DMS153 (cell line): Measurements from ENCODE around the gene C7orf57.
"Not testable (repeated sequence)": the region's sequence is repeated elsewhere in the genome, so short reads cannot be mapped to it uniquely, and the experiment has no call there.

Experiments
- DNase-seq: peaks from one replicate; lab custom pipeline; 2025; lab: John Stamatoyannopoulos, UW

Gene C7orf57

DNA sequence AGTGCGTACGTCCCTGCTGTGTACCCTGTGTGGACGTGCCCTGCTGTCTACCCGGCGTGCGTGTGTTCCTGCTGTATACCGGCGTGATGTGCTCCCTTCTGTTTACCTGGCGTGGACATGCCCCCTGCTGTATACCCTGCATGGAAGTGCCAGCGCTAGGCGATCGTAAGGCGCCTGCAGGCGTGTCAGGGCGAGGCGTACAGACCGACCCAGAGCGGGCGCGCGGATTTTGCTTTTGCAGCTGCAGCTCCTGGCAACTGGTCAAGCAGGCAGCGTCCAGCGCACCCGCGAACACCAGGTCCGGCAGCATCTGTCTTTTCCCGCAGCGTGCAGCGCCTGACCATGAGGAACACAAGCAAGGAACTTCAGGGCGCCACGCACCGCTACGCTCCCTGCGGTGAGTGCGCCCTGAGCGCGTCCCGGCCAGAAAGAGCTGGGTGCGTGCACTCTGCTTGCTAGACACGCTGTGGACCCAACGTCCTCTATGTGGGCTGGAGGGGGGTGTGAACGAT, 680 bp downstream of the C7orf57 start:
- DNase-seq: no peak

DNA sequence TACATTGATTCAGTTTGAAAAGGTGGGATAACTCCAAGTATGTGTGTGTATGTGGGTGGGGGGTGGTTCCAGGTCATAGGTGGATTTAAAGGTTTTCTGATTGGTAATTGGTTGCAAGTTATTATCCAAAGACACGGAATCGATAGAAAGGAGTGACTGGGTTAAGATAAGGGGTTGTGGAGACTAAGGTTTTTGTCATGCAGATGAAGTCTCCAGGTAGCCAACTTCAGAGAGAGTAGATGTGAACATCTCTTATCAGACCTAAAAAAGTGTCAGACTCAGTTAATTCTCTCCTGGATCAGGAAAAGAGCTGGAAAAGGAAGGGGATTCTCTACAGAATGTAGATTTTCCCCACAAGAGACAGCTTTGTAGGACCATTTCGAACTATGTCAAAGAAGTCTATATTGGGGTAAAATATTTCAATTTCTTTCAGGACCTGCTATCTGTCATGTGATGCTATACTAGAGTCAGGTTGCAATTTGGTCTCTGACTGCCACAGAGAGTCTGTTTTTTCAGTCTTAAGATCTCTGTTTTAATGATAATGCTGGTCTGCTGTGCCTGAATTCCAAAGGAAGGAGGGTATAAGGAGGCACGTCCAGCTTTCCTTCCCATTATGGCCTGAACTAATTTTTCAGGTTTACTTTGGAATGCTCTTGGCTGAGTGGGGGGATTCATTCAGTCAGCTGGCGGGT, 3.6 kb downstream of the C7orf57 start:
- no peak for DNase-seq

- DNase-seq: no peak
Observed at GRCh38 chr7:48040944-48041652, 5.8 kb downstream of the C7orf57 start.

- no peak for DNase-seq
Observed at GRCh38 chr7:48041653-48041970, 6.3 kb downstream of the C7orf57 start.

- DNase-seq: no peak
Observed at GRCh38 chr7:48042216-48042615, 6.9 kb downstream of the C7orf57 start.

GRCh38 chr7:48042636-48043035, 7.3 kb downstream of the C7orf57 start:
- no peak for DNase-seq

GRCh38 chr7:48045195-48045765, 9.9 kb downstream of the C7orf57 start:
- no peak for DNase-seq

DNA sequence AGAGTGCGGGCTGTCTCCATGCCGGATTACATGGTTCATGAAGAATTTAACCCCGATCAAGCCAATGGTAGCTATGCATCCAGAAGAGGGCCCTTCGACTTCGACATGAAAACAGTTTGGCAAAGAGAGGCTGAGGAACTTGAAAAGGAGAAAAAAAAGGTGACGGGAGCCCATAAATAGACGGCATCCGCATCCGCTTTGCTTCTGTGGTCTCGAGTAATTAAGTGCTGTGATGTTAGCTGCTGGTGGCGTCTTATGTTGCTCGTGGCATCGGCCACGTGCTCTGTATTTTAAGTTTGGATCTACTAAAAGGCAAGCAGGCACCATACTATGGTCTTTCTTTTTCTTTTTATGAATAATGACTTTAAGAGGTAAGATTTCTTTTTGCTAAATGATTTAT, 11.1 kb downstream of the C7orf57 start:
- no peak for DNase-seq

GRCh38 chr7:48048113-48048512, 12.8 kb downstream of the C7orf57 start:
- no peak for DNase-seq

DNA sequence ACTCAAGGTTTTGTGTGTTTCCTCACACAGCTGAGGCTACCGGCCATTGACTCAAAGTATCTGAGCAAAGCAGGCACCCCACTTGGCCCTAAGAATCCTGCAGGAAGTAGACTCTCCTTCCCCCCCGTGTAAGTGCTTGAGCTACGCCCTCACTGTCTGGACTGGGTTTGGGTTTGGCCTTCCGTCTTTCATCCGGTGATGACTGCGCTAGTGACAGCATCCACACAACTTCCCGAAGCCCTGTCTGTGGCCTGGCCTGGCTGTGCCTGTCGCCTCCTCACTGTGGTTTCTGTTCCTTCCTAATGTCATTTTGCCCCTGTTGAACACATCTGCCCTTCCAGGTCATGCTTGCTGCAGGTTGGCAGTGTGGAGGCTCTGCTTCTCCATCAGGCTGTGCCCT, 14.5 kb downstream of the C7orf57 start:
- DNase-seq: no peak

- no peak for DNase-seq
Observed at GRCh38 chr7:48052748-48053147, 17.4 kb downstream of the C7orf57 start.

GRCh38 chr7:48053736-48054135, 18.4 kb downstream of the C7orf57 start:
- DNase-seq: no peak

DNA sequence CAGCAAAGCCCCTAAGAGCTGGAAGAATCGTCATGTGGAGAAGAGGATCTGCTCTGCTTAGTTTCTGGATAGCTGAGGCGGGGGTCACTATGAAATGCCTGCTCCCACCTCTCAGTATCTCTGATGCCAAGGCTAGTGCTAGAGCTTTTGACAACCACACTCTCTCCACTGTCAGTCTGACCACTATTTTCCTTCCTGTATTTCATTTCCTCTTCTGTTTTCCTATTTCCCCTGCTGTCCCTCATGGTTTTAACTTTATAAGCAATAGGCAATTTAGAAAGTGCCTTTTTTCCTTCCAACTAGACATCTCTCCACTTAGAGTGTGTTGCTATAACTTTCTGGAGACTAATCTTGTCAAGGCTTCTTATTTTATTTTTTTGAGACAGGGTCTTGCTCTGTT, 23.6 kb downstream of the C7orf57 start:
- no peak for DNase-seq

GRCh38 chr7:48059706-48060105, 24.4 kb downstream of the C7orf57 start:
- DNase-seq: no peak

DNA sequence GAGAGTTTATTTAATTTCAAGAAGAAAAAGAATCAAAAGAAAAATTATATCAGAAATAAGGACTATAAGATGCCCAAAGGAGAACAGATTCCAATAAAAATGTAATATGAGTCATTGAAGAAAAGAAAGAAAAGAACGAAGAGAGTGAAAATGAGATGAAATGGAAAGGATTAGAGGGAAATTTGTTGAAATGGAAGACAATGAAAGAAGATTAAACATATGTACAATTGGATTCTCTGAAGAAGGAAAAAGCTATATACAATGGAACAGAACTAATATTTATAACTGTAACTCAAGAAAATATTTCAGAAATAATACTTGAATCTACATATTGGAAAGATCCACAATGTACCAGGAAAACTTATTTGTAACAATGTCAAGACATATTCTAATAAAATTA, 28.6 kb downstream of the C7orf57 start:
- no peak for DNase-seq

DNA sequence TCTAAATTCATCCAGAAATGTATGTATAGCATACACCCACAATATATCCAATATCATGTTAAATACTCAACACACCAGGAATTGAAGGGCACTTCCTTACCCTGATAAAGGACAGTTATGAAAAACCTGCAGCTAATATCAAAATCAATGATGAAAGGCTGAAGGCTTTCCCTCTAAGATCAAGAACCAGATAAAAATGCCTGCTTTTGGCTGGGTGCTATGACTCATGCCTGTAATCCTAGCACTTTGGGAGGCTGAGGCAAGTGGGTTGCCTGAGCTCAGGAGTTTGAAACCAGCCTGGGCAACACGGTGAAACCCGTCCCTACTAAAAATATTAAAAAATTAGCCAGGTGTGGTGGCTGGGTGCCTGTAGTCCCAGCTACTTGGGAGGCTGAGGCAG, 32.1 kb downstream of the C7orf57 start:
- DNase-seq: no peak

GRCh38 chr7:48074204-48074654, 38.9 kb downstream of the C7orf57 start:
- DNase-seq: no peak

- no peak for DNase-seq
Observed at GRCh38 chr7:48077423-48077822, 42.1 kb downstream of the C7orf57 start.

GRCh38 chr7:48078470-48078869, 43.1 kb downstream of the C7orf57 start:
- DNase-seq: no peak

DNA sequence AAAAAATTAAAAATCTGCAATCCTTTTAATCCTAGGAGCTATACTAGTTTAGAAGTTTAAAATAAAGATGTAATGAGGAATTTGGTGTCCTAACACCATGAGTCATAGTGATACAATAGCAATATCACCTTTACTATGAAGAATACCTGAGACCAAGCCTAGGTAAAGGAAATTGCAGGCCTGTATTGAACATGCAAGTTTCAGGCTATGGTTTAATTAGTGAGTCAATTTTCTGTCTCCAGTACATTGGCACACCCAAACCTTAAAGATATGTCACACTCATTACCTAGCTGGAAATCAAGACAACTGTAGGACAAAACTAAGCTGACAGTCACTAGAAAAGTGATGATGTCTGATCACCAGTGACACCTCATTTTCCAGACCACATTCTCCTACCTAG, 47.0 kb downstream of the C7orf57 start:
- not testable (repeated sequence) for DNase-seq

DNA sequence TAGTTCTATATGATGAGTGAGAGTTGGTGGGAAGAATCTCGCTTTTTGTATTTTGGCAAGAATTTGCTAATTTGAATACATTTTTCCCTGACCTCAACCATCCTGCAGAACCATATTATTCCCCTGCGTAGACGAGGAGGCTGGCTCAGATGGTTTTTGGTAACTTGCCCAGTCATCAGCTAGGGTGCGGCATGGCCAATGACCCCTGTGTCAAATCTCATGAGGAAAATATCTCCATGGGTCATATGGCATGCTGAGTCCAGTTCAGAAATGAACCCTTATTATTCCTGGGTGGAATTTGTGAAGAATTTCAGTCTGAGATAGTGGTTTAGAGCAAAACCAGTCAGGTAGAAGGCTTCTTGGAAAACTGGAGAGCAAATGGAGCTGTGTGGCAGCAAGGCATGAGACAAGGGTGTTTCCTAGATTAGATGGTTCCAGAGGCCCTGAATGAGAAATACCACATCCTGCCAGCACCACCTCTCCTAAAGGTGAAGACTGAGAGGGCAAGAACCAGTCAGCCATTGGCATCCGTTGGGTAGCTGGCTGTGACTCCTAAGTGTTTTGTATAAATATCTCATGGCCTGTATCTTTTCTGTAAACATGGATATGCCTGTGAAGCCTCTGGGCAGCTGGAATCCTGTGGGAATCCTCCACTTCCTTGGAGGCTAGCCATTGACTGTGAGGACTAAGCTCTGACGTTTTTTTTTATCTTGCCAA, 47.9 kb downstream of the C7orf57 start:
- DNase-seq: no peak

GRCh38 chr7:48084727-48085432, 49.5 kb downstream of the C7orf57 start:
- no peak for DNase-seq
